Lung (tissue), 12 donors: ENCODE results near the gene CSRP2. TPM values are rescaled to one million over a fixed set of nuclear protein-coding genes. Genes with fewer than 3 reads are reported as not detected.

Experiments
- ATAC-seq: fragments of 200-7000 bp; cut with Tn5 transposase; one replicate; pipeline ENCODE4 v1.9.1; 2020; ENCODE audit warnings: moderate number of reproducible peaks; ENCODE audit not compliant: insufficient read depth, low FRiP score
- DNase-seq, 3 donors: peaks; one replicate each; pipeline ENCODE4 v3.0.0-alpha.2; 2013 to 2017
- H3K27ac ChIP-seq, 2 donors: one replicate each; pipeline ENCODE4 v1.5.1; 2013; ENCODE audit warnings: mild to moderate bottlenecking in 2 of 2, moderate library complexity in 2 of 2, control low read depth in 1 of 2, inconsistent platforms in 1 of 2, low read depth in 1 of 2, low read length in 1 of 2
- H3K27me3 ChIP-seq, 3 donors: one replicate each; pipeline ENCODE4 v1.5.1; 2013; ENCODE audit warnings: low read length in 2 of 3; ENCODE audit not compliant: control insufficient read depth in 3 of 3, insufficient read depth in 3 of 3
- H3K36me3 ChIP-seq, 4 donors: one replicate each; pipeline ENCODE4 v1.5.1; 2013; ENCODE audit warnings: low read length in 4 of 4, mild to moderate bottlenecking in 1 of 4, moderate library complexity in 1 of 4; ENCODE audit not compliant: control insufficient read depth in 4 of 4, insufficient read depth in 4 of 4
- H3K4me1 ChIP-seq, 5 donors: one replicate each; pipeline ENCODE4 v1.5.1; 2013; ENCODE audit warnings: low read length in 5 of 5, mild to moderate bottlenecking in 2 of 5, moderate library complexity in 1 of 5; ENCODE audit not compliant: control insufficient read depth in 5 of 5, insufficient read depth in 5 of 5
- H3K4me3 ChIP-seq: one replicate; pipeline ENCODE4 v1.5.1; 2013; ENCODE audit warnings: mild to moderate bottlenecking, control low read depth, moderate library complexity
- H3K9ac ChIP-seq, 2 donors: one replicate each; pipeline ENCODE4 v1.5.1; 2013; ENCODE audit warnings: low read length in 2 of 2, control low read depth in 1 of 2; ENCODE audit not compliant: insufficient read depth in 1 of 2
- H3K9me3 ChIP-seq, 4 donors: one replicate each; pipeline ENCODE4 v1.5.1; 2013; ENCODE audit warnings: low read length in 3 of 4, mild to moderate bottlenecking in 1 of 4, moderate library complexity in 1 of 4; ENCODE audit not compliant: control insufficient read depth in 4 of 4, insufficient read depth in 3 of 4
- CTCF ChIP-seq: IDR thresholded peaks from 2 replicates; pipeline ENCODE4 v1.5.1; 2012; ENCODE audit warnings: mild to moderate bottlenecking; ENCODE audit errors: control extremely low read depth, extremely low read depth
- WGBS, 2 donors: extraction: QIAGEN DNeasy Blood & Tissue Kit; methylation state at CpG; one replicate each; pipeline ENCODE4 v1.1.7; 2013; 5-methylcytosine and 5-hydroxymethylcytosine counted together
- polyA plus RNA-seq, 2 donors: library from polyadenylated mRNA; stranded (reverse); fragments of 200-250 nt; gene quantifications; one replicate each; pipeline ENCODE4 v1.2.1, GENCODE V29; 2013
- total RNA-seq, 2 donors: library from RNA; depleted of rRNA in 1 of 2; stranded (reverse); fragments of >200 nt in 1 of 2; gene quantifications; one replicate each; pipeline ENCODE4 v1.2.1, GENCODE V29; 2014 to 2021
- donor health status: control.
- donor health status: control.
- donor health status: Bipolar disorder and iron deficiency.
- donor health status: healthy.
- donor health status: DM: yes; HTN: yes; CAD: no.

CSRP2 gene
- total and polyA plus RNA-seq, 4 donors: 13.5 to 21.9 (median 15.8) TPM

GRCh38 chr12:76848132-76848531 lies 30.7 kb downstream of the CSRP2 start:
- 94 to 98% methylated on average over 2 of the region's 2 CpGs for WGBS, 2 donors
- Histone ChIP-seq H3K9ac (no peak overlapping the region), H3K4me1 (peaks cover 0 to 2% (median 0%) of the 10 kb centered on the region in 5 donors), H3K4me3 (no peak overlapping the region), H3K27ac (no peak overlapping the region), H3K36me3 (peaks cover 4 to 23% (median 21%) of the 10 kb centered on the region in 4 donors), H3K9me3 (no peaks in the 10 kb centered on the region), H3K27me3 (no peaks in the 10 kb centered on the region)
- ATAC-seq (no peak), DNase-seq (no peak)
- TF ChIP-seq CTCF: no peak

- H3K36me3 ChIP-seq: peaks cover 4 to 26% (median 22%) of the 10 kb centered on the region in 4 donors
- WGBS, 2 donors: 91 to 96% methylated on average over 2 of the region's 2 CpGs
- TF ChIP-seq CTCF: no peak
- H3K9ac ChIP-seq: no peak overlapping the region
- no peak overlapping the region for H3K4me3 ChIP-seq
- H3K27ac ChIP-seq: no peak overlapping the region
- H3K4me1 ChIP-seq: peaks cover 0 to 2% (median 0%) of the 10 kb centered on the region in 5 donors
- DNase-seq (no peak), ATAC-seq (no peak)
- no peaks in the 10 kb centered on the region for H3K9me3 ChIP-seq
- H3K27me3 ChIP-seq: no peaks in the 10 kb centered on the region
Measured at GRCh38 chr12:76847260-76847659, 31.6 kb downstream of the CSRP2 start.

- WGBS, 2 donors: 66 to 82% methylated on average over 3 of the region's 3 CpGs
- no peak for ATAC-seq
- Histone ChIP-seq H3K4me3 (no peak overlapping the region), H3K36me3 (peaks cover 1 to 20% (median 7%) of the 10 kb centered on the region in 4 donors), H3K27ac (no peak overlapping the region), H3K4me1 (no peaks in the 10 kb centered on the region), H3K9me3 (peaks cover 0 to 3% (median 2%) of the 10 kb centered on the region in 4 donors), H3K9ac (no peak overlapping the region), H3K27me3 (no peaks in the 10 kb centered on the region)
- no peak for DNase-seq
- TF ChIP-seq CTCF: no peak
Measured at GRCh38 chr12:76836633-76837032, 42.2 kb downstream of the CSRP2 start.

- no peaks in the 10 kb centered on the region for H3K4me1 ChIP-seq
- TF ChIP-seq CTCF: no peak
- no peak overlapping the region for H3K27ac ChIP-seq
- ATAC-seq (no peak), DNase-seq (no peak)
- peaks cover 2 to 26% (median 17%) of the 10 kb centered on the region in 4 donors for H3K36me3 ChIP-seq
- no peak overlapping the region for H3K9ac ChIP-seq
- no peaks in the 10 kb centered on the region for H3K27me3 ChIP-seq
- H3K4me3 ChIP-seq: no peak overlapping the region
- peaks cover 0 to 4% (median 3%) of the 10 kb centered on the region in 4 donors for H3K9me3 ChIP-seq
Measured at GRCh38 chr12:76830436-76830835, 48.4 kb downstream of the CSRP2 start.
